Posterior cingulate gyrus (tissue), 11 donors: Measurements from ENCODE around the gene PACRG.

Experiments
- DNase-seq, 10 donors: peaks; one replicate each; pipeline versions ENCODE4 v3.0.0 to v3.0.0-alpha.2; 2020 to 2021; ENCODE audit warnings: mixed read lengths in 3 of 10
- intact Hi-C: fragments of 100-400 bp; cut with DNase I; formaldehyde crosslinking; loops from one replicate; pipeline ENCODE4 v1.15.1; 2023

Gene PACRG

GRCh38 chr6:162772466-162772865 is 44.7 kb downstream of the PACRG start:
- DNase-seq: no peak
- intact Hi-C loops: no loop called here

- no peak for DNase-seq
- intact Hi-C loops: no loop called here
Measured at GRCh38 chr6:162773996-162774395, 46.2 kb downstream of the PACRG start.

GRCh38 chr6:162777091-162777490 is 49.3 kb downstream of the PACRG start:
- intact Hi-C loops: no loop called here
- no peak for DNase-seq

- intact Hi-C loops: no loop called here
- peak in 1 of 10 donors; percentile 59 for DNase-seq
Measured at GRCh38 chr6:162778603-162779002, 50.8 kb downstream of the PACRG start.

GRCh38 chr6:162785632-162786242 is 58.0 kb downstream of the PACRG start:
- peak in 2 of 10 donors; percentile 64 to 67 for DNase-seq
- intact Hi-C loops: no loop called here

GRCh38 chr6:162798546-162799266 is 70.9 kb downstream of the PACRG start:
- intact Hi-C loops: no loop called here
- no peak for DNase-seq

- intact Hi-C loops: no loop called here
- DNase-seq: no peak
Measured at GRCh38 chr6:162814426-162814973, 86.7 kb downstream of the PACRG start.

GRCh38 chr6:162817196-162817595 is 89.4 kb downstream of the PACRG start:
- intact Hi-C loops: no loop called here
- DNase-seq: no peak

- DNase-seq: no peak
- intact Hi-C loops: no loop called here
Measured at GRCh38 chr6:162819284-162819683, 91.5 kb downstream of the PACRG start.

GRCh38 chr6:162821102-162821501 is 93.3 kb downstream of the PACRG start:
- intact Hi-C loops: no loop called here
- no peak for DNase-seq

- intact Hi-C loops: no loop called here
- DNase-seq: no peak
Measured at GRCh38 chr6:162825597-162825996, 97.8 kb downstream of the PACRG start.

- intact Hi-C loops: no loop called here
Measured at GRCh38 chr6:162829013-162829742, 101.4 kb downstream of the PACRG start.

GRCh38 chr6:162833776-162834175 is 106.0 kb downstream of the PACRG start:
- no peak for DNase-seq

More at GRCh38 chr6:162829013-162829742, 101.4 kb downstream of the PACRG start:
- no peak for DNase-seq

GRCh38 chr6:162845972-162846371 is 118.2 kb downstream of the PACRG start:
- no peak for DNase-seq
- intact Hi-C loops: no loop called here

More at GRCh38 chr6:162833776-162834175, 106.0 kb downstream of the PACRG start:
- intact Hi-C loops: no loop called here

- DNase-seq: peak in 1 of 10 donors; percentile 47
- intact Hi-C loops: no loop called here
Measured at GRCh38 chr6:162846723-162847122, 118.9 kb downstream of the PACRG start.

GRCh38 chr6:162849269-162849668 is 121.5 kb downstream of the PACRG start:
- intact Hi-C loops: no loop called here
- peak in 6 of 10 donors; percentile 37 to 88 (median 58) for DNase-seq

- intact Hi-C loops: loop anchor here (10.0 kb wide), 1 partner anchor 1103 kb away; no protein-coding TSS in a partner anchor
- DNase-seq: peak in 2 of 10 donors; percentile 52 to 63
Measured at GRCh38 chr6:162852192-162852591, 124.4 kb downstream of the PACRG start.

- no peak for DNase-seq
- intact Hi-C loops: loop anchor here (10.0 kb wide), 1 partner anchor 1102 kb away; no protein-coding TSS in a partner anchor
Measured at GRCh38 chr6:162852840-162853577, 125.2 kb downstream of the PACRG start.

GRCh38 chr6:162854228-162854627 is 126.5 kb downstream of the PACRG start:
- no peak for DNase-seq
- intact Hi-C loops: loop anchor here (10.0 kb wide), 1 partner anchor 1101 kb away; no protein-coding TSS in a partner anchor

GRCh38 chr6:162854734-162855191 is 127.0 kb downstream of the PACRG start:
- DNase-seq: peak in 4 of 10 donors; percentile 25 to 82 (median 56)
- intact Hi-C loops: loop anchor here (5.0 to 10.0 kb wide), 2 partner anchors 393 to 1100 kb away; no protein-coding TSS in a partner anchor
